Liver (tissue), 9 donors: ENCODE results near the gene TMEM42. TPM values are rescaled to one million over a fixed set of nuclear protein-coding genes. Genes with fewer than 3 reads are reported as not detected.

ENCODE experiments used
- DNase-seq: peaks from one replicate; pipeline ENCODE4 v3.0.0-alpha.2; 2017; ENCODE audit warnings: low spot score
- H3K27ac ChIP-seq, 2 donors: one replicate each; pipeline ENCODE4 v1.7.0; 2013; ENCODE audit warnings: inconsistent platforms in 2 of 2, low read length in 2 of 2, control low read depth in 1 of 2, low read depth in 1 of 2, mild to moderate bottlenecking in 1 of 2
- H3K27me3 ChIP-seq, 4 donors: one replicate each; pipeline versions ENCODE4 v1.6.1 to v1.7.0; 2013; ENCODE audit warnings: low read length in 3 of 4, inconsistent platforms in 1 of 4, mild to moderate bottlenecking in 1 of 4, moderate library complexity in 1 of 4; ENCODE audit not compliant: control insufficient read depth in 4 of 4, insufficient read depth in 4 of 4
- H3K36me3 ChIP-seq, 4 donors: one replicate each; pipeline versions ENCODE4 v1.6.1 to v1.7.0; 2013; ENCODE audit warnings: low read length in 3 of 4, mild to moderate bottlenecking in 3 of 4, low read depth in 1 of 4, moderate library complexity in 1 of 4; ENCODE audit not compliant: control insufficient read depth in 4 of 4, insufficient read depth in 3 of 4
- H3K4me1 ChIP-seq, 4 donors: one replicate each; pipeline versions ENCODE4 v1.6.1 to v1.7.0; 2013; ENCODE audit warnings: low read length in 3 of 4, mild to moderate bottlenecking in 3 of 4, moderate library complexity in 1 of 4; ENCODE audit not compliant: control insufficient read depth in 4 of 4, insufficient read depth in 4 of 4
- H3K4me3 ChIP-seq, 3 donors: one replicate each; pipeline versions ENCODE4 v1.6.1 to v1.7.0; 2013; ENCODE audit warnings: low read length in 3 of 3, control low read depth in 1 of 3, low read depth in 1 of 3, mild to moderate bottlenecking in 1 of 3
- H3K9ac ChIP-seq, 2 donors: one replicate each; pipeline ENCODE4 v1.7.0; 2013; ENCODE audit warnings: low read length in 2 of 2, mild to moderate bottlenecking in 2 of 2, moderate library complexity in 2 of 2, control low read depth in 1 of 2, low read depth in 1 of 2
- H3K9me3 ChIP-seq, 4 donors: one replicate each; pipeline versions ENCODE4 v1.6.1 to v1.7.0; 2013; ENCODE audit warnings: low read length in 3 of 4; ENCODE audit not compliant: control insufficient read depth in 4 of 4
- EGR1 ChIP-seq, 2 donors: IDR thresholded peaks; 2 replicates each; pipeline ENCODE4 v1.6.1; 2016 to 2018; ENCODE audit warnings: antibody characterized with exemption in 2 of 2, low read depth in 2 of 2
- FOXA1 ChIP-seq: IDR thresholded peaks from 2 replicates; pipeline ENCODE4 v1.6.1; 2016; ENCODE audit warnings: antibody characterized with exemption
- FOXA2 ChIP-seq: IDR thresholded peaks from 2 replicates; pipeline ENCODE4 v1.6.1; 2016; ENCODE audit warnings: antibody characterized with exemption
- GABPA ChIP-seq, 2 donors: IDR thresholded peaks in 1 of 2; conservative IDR thresholded peaks in 1 of 2; 2 replicates each; pipeline ENCODE4 v1.6.1; 2016; ENCODE audit warnings: antibody characterized with exemption in 2 of 2, mild to moderate bottlenecking in 1 of 2, moderate library complexity in 1 of 2
- HNF4G ChIP-seq: IDR thresholded peaks from 2 replicates; pipeline ENCODE4 v1.6.1; 2016; ENCODE audit warnings: antibody characterized with exemption
- RAD21 ChIP-seq, 2 donors: IDR thresholded peaks; 2 replicates each; pipeline ENCODE4 v1.6.1; 2016; ENCODE audit warnings: antibody characterized with exemption in 2 of 2, mild to moderate bottlenecking in 2 of 2
- RXRA ChIP-seq, 2 donors: IDR thresholded peaks; 2 replicates each; pipeline ENCODE4 v1.6.1; 2017 to 2018; ENCODE audit warnings: antibody characterized with exemption in 2 of 2, mild to moderate bottlenecking in 1 of 2
- SP1 ChIP-seq: IDR thresholded peaks from 2 replicates; pipeline ENCODE4 v1.6.1; 2018; ENCODE audit warnings: antibody characterized with exemption, mild to moderate bottlenecking
- TAF1 ChIP-seq: conservative IDR thresholded peaks from 2 replicates; pipeline ENCODE4 v1.6.1; 2016; ENCODE audit warnings: antibody characterized with exemption, mild to moderate bottlenecking
- YY1 ChIP-seq: IDR thresholded peaks from 2 replicates; pipeline ENCODE4 v1.6.1; 2016; ENCODE audit warnings: antibody characterized with exemption, mild to moderate bottlenecking
- WGBS: extraction: QIAGEN DNeasy Blood & Tissue Kit; methylation state at CpG from one replicate; pipeline ENCODE4 v1.1.7; 2013; 5-methylcytosine and 5-hydroxymethylcytosine counted together
- polyA plus RNA-seq, 2 donors: library from polyadenylated mRNA; stranded (reverse) in 1 of 2; unstranded in 1 of 2; fragments of 200-250 nt in 1 of 2; fragments of >200 nt in 1 of 2; fragmentation: Nextera tagmentation in 1 of 2; extraction: Ambion mirVana in 1 of 2; gene quantifications; one replicate each; pipeline versions ENCODE4 v1.2.1 to v1.2.3, GENCODE V29; 2013 to 2015
- total RNA-seq, 2 donors: library from RNA; depleted of rRNA; stranded (reverse); fragments of >200 nt; gene quantifications; one replicate each; pipeline ENCODE4 v1.2.3, GENCODE V29; 2014
- TF ChIP-seq, protein P1 (sequence below): fragments of 150-350 bp; IDR thresholded peaks from 2 replicates; pipeline ENCODE4 v1.5.1; 2017; ENCODE audit warnings: improper control_type of control experiment, low read depth, low read length; ENCODE audit not compliant: missing input control
- TF ChIP-seq, protein P2 (sequence below): IDR thresholded peaks from 2 replicates; pipeline ENCODE4 v1.6.1; 2016; ENCODE audit warnings: antibody characterized with exemption
- TF ChIP-seq, protein P3 (sequence below): IDR thresholded peaks from 2 replicates; pipeline ENCODE4 v1.6.1; 2016; ENCODE audit warnings: antibody characterized with exemption
- TF ChIP-seq, protein P4 (sequence below): IDR thresholded peaks from 2 replicates; pipeline ENCODE4 v1.6.1; 2016; ENCODE audit warnings: antibody characterized with exemption, mild to moderate bottlenecking
- donor health status: healthy.
- donor health status: healthy.
- donor health status: healthy.
- donor health status: healthy.
- donor health status: healthy.

TMEM42 gene
- total and polyA plus RNA-seq, 4 donors, result 5.8 to 9.9 (median 8.1) TPM

DNA sequence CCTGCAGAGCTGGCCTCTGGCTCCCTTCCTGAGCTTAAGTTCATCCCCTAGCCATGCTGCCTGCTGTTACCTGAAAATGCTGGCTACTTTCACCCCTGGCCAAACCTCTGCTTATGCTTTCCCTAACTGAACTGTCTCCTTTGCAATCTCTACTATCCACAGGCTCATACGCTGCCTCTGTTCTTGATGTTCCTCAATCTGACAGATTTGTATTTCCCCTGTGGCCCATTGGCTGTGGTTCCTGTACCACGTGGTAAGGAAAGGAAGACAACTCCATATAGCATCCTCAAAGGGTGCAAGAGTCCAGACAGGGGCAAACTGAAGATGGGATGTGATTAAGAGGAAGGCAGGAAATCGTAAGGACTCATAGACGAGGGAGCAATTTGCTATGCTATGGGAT lies 45.9 kb downstream of the TMEM42 start (continued):
- TF ChIP-seq, protein P1, sequence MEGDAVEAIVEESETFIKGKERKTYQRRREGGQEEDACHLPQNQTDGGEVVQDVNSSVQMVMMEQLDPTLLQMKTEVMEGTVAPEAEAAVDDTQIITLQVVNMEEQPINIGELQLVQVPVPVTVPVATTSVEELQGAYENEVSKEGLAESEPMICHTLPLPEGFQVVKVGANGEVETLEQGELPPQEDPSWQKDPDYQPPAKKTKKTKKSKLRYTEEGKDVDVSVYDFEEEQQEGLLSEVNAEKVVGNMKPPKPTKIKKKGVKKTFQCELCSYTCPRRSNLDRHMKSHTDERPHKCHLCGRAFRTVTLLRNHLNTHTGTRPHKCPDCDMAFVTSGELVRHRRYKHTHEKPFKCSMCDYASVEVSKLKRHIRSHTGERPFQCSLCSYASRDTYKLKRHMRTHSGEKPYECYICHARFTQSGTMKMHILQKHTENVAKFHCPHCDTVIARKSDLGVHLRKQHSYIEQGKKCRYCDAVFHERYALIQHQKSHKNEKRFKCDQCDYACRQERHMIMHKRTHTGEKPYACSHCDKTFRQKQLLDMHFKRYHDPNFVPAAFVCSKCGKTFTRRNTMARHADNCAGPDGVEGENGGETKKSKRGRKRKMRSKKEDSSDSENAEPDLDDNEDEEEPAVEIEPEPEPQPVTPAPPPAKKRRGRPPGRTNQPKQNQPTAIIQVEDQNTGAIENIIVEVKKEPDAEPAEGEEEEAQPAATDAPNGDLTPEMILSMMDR, result no peak
- no peak for TF ChIP-seq YY1
- no peak for TF ChIP-seq EGR1 (IDR thresholded peaks at IDR 0.05; ENCODE audit: low read depth in 2 of 2)
- no peak for TF ChIP-seq FOXA1

DNA sequence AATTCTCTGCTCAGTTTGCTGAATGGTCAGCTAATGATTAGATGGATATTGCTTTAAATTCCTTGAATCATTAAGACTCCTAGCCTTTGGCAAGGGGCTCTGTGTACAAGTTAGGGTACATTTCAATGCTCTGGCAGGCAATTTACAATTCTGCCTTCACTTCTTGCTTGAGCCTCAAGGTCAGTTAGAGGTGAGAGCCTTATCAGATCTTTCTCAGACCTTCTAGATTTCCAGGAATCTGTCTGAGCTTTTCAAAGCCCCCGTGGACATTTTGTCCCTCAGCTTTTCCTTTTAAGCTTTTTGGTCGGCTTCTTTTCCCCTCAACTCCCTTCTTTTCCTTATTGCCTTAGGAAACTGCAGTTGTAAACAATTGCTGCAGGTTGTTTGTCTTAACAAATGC lies 47.4 kb downstream of the TMEM42 start:
- Histone ChIP-seq H3K4me3 (no peak overlapping the region), H3K9me3 (peaks cover 0 to 10% (median 3%) of the 10 kb centered on the region in 4 donors), H3K27ac (no peak overlapping the region), H3K4me1 (no peaks in the 10 kb centered on the region), H3K9ac (no peak overlapping the region), H3K27me3 (peaks cover 0 to 2% (median 0%) of the 10 kb centered on the region in 4 donors), H3K36me3 (no peaks in the 10 kb centered on the region)
- DNase-seq, result no peak
- WGBS, result 46% methylated on average over 2 of the region's 2 CpGs
- no peak for TF ChIP-seq FOXA2
- TF ChIP-seq SP1, result no peak
- TF ChIP-seq, protein P2, sequence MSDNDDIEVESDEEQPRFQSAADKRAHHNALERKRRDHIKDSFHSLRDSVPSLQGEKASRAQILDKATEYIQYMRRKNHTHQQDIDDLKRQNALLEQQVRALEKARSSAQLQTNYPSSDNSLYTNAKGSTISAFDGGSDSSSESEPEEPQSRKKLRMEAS, result no peak
- TF ChIP-seq GABPA (IDR thresholded peaks at IDR 0.05 in 1 of 2, conservative IDR thresholded peaks at IDR 0.05 in 1 of 2), result no peak
- no peak for TF ChIP-seq FOXA1
- TF ChIP-seq TAF1, result no peak

DNA sequence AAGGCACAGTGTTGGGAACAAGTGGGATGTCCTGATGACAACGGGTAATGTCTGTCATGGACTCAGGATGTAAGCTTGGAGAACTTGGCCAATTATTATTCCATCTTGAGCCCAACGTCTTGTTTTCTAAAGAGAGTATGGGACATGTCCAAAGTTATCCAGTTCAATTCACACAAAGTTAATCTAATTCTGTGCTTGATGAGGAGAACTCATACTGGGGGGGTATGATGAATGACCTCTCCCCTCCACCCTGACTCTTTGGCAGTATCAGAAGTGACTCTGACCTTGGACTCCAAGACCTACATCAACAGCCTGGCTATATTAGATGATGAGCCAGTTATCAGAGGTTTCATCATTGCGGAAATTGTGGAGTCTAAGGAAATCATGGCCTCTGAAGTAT lies 49.0 kb downstream of the TMEM42 start:
- Histone ChIP-seq H3K27ac (no peak overlapping the region), H3K4me1 (no peaks in the 10 kb centered on the region), H3K4me3 (no peak overlapping the region), H3K36me3 (no peaks in the 10 kb centered on the region), H3K9ac (no peak overlapping the region), H3K9me3 (peaks cover 0 to 10% (median 3%) of the 10 kb centered on the region in 4 donors), H3K27me3 (peaks cover 0 to 2% (median 0%) of the 10 kb centered on the region in 4 donors)
- WGBS, result 92% methylated on average over 3 of the region's 3 CpGs
- no peak for TF ChIP-seq HNF4G
- no peak for DNase-seq

DNA sequence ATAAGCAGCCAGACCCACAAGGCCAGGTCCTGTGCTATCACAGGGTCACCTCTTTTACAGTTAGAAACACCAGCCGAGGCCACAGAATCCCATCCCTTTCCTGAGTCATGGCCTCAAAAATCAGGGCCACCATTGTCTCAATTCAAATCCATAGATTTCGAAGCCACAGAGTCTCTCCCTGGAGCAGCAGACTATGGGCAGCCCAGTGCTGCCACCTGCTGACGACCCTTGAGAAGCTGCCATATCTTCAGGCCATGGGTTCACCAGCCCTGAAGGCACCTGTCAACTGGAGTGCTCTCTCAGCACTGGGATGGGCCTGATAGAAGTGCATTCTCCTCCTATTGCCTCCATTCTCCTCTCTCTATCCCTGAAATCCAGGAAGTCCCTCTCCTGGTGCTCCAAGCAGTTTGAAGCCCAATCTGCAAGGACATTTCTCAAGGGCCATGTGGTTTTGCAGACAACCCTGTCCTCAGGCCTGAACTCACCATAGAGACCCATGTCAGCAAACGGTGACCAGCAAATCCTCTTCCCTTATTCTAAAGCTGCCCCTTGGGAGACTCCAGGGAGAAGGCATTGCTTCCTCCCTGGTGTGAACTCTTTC lies 52.3 kb downstream of the TMEM42 start:
- Histone ChIP-seq H3K4me3 (no peak overlapping the region), H3K9me3 (peaks cover 0 to 10% (median 3%) of the 10 kb centered on the region in 4 donors), H3K36me3 (peaks cover 0 to 2% (median under 1%) of the 10 kb centered on the region in 4 donors), H3K27me3 (peaks cover 0 to 2% (median 0%) of the 10 kb centered on the region in 4 donors), H3K27ac (no peak overlapping the region), H3K4me1 (no peaks in the 10 kb centered on the region), H3K9ac (no peak overlapping the region)
- WGBS, result 27% methylated on average over 4 of the region's 4 CpGs
- peak; percentile 77 for DNase-seq
- TF ChIP-seq RXRA (IDR thresholded peaks at IDR 0.05) (peak in 1 of 2 donors; percentile 34), RAD21 (IDR thresholded peaks at IDR 0.05) (peak; percentile 90 to 93), HNF4G (no peak), FOXA2 (no peak)
- TF ChIP-seq, protein P3, sequence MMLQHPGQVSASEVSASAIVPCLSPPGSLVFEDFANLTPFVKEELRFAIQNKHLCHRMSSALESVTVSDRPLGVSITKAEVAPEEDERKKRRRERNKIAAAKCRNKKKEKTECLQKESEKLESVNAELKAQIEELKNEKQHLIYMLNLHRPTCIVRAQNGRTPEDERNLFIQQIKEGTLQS, result no peak
- TF ChIP-seq, protein P1, result peak; percentile 79
- TF ChIP-seq, protein P4, sequence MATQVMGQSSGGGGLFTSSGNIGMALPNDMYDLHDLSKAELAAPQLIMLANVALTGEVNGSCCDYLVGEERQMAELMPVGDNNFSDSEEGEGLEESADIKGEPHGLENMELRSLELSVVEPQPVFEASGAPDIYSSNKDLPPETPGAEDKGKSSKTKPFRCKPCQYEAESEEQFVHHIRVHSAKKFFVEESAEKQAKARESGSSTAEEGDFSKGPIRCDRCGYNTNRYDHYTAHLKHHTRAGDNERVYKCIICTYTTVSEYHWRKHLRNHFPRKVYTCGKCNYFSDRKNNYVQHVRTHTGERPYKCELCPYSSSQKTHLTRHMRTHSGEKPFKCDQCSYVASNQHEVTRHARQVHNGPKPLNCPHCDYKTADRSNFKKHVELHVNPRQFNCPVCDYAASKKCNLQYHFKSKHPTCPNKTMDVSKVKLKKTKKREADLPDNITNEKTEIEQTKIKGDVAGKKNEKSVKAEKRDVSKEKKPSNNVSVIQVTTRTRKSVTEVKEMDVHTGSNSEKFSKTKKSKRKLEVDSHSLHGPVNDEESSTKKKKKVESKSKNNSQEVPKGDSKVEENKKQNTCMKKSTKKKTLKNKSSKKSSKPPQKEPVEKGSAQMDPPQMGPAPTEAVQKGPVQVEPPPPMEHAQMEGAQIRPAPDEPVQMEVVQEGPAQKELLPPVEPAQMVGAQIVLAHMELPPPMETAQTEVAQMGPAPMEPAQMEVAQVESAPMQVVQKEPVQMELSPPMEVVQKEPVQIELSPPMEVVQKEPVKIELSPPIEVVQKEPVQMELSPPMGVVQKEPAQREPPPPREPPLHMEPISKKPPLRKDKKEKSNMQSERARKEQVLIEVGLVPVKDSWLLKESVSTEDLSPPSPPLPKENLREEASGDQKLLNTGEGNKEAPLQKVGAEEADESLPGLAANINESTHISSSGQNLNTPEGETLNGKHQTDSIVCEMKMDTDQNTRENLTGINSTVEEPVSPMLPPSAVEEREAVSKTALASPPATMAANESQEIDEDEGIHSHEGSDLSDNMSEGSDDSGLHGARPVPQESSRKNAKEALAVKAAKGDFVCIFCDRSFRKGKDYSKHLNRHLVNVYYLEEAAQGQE, result peak; percentile 93
